ENCODE measurements around the gene PPP1R14D.
A peak's percentile ranks its signal among the peaks of the same experiment; 100 is the strongest.

The PPP1R14D gene

GRCh38 chr15:40792394-40792793, 36.1 kb downstream of the PPP1R14D start:
- ChIA-PET CTCF (interaction anchor here (0.9 to 2.0 kb wide), 3 partner anchors 10 to 203 kb away, joined by 3 to 6 read pairs (median 4); no protein-coding TSS in a partner anchor), POLR2A (no interaction called here)
- Histone ChIP-seq H3K9me3 (ENCODE audit: control insufficient read depth, insufficient read depth, low read depth, low read length) (no peaks in the 10 kb centered on the region), H3K36me3 (ENCODE audit: control insufficient read depth in 2 of 2, insufficient read depth in 1 of 2, low read length in 2 of 2) (peaks cover 0 to 2% of the 10 kb centered on the region in 2 experiments; a peak in 2 of 3 replicates), H3K4me1 (ENCODE audit: control insufficient read depth, insufficient read depth, low read length) (peaks cover 5% of the 10 kb centered on the region), H3K4me3 (ENCODE audit: low read depth, low read length) (no peak overlapping the region), H3K27ac (ENCODE audit: extremely low read depth, low read depth, low read length) (no peak overlapping the region)
- TF ChIP-seq ZNF830 (tag by site-specific recombination; IDR thresholded peaks at IDR 0.05; ENCODE audit: low read depth) (no peak), ZNF600 (tag by site-specific recombination; IDR thresholded peaks at IDR 0.05) (no peak), BCL6B (tag by site-specific recombination; IDR thresholded peaks at IDR 0.05) (no peak), HOXA7 (CRISPR knock-in tag; IDR thresholded peaks at IDR 0.05; ENCODE audit: borderline replicate concordance) (no peak), ZNF175 (tag by site-specific recombination; IDR thresholded peaks at IDR 0.05) (no peak), ZNF529 (tag by site-specific recombination; IDR thresholded peaks at IDR 0.05; ENCODE audit: insufficient replicate concordance) (no peak), ZNF335 (tag by site-specific recombination; conservative IDR thresholded peaks at IDR 0.05) (no peak), GLI2 (tag by site-specific recombination; IDR thresholded peaks at IDR 0.05; ENCODE audit: borderline replicate concordance, low read depth) (no peak), ZNF530 (tag by site-specific recombination; IDR thresholded peaks at IDR 0.05; ENCODE audit: low read depth) (no peak), IKZF3 (tag by site-specific recombination; IDR thresholded peaks at IDR 0.05) (no peak), MZF1 (tag by site-specific recombination; IDR thresholded peaks at IDR 0.05; ENCODE audit: borderline replicate concordance) (no peak), ZNF433 (tag by site-specific recombination; IDR thresholded peaks at IDR 0.05; ENCODE audit: low read depth) (no peak), ZNF341 (tag by site-specific recombination; IDR thresholded peaks at IDR 0.05; ENCODE audit: low read depth) (no peak), ZNF658 (tag by site-specific recombination; IDR thresholded peaks at IDR 0.05) (no peak), KLF10 (tag by site-specific recombination; IDR thresholded peaks at IDR 0.05) (no peak), ZNF768 (tag by site-specific recombination; IDR thresholded peaks at IDR 0.05) (no peak), ZNF473 (tag by site-specific recombination; IDR thresholded peaks at IDR 0.05) (no peak), ZNF26 (tag by site-specific recombination; IDR thresholded peaks at IDR 0.05) (no peak)
- TF ChIP-seq, protein P1, sequence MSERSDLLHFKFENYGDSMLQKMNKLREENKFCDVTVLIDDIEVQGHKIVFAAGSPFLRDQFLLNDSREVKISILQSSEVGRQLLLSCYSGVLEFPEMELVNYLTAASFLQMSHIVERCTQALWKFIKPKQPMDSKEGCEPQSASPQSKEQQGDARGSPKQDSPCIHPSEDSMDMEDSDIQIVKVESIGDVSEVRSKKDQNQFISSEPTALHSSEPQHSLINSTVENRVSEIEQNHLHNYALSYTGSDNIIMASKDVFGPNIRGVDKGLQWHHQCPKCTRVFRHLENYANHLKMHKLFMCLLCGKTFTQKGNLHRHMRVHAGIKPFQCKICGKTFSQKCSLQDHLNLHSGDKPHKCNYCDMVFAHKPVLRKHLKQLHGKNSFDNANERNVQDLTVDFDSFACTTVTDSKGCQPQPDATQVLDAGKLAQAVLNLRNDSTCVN (tag by site-specific recombination; optimal IDR thresholded peaks at IDR 0.05), result no peak

GRCh38 chr15:40790718-40791117, 37.8 kb downstream of the PPP1R14D start:
- Histone ChIP-seq H3K4me3 (ENCODE audit: low read depth, low read length) (no peak overlapping the region), H3K4me1 (ENCODE audit: control insufficient read depth, insufficient read depth, low read length) (peaks cover 8% of the 10 kb centered on the region), H3K36me3 (ENCODE audit: control insufficient read depth in 2 of 2, insufficient read depth in 1 of 2, low read length in 2 of 2) (peaks cover 0 to 2% of the 10 kb centered on the region in 2 experiments; a peak in 2 of 3 replicates), H3K27ac (ENCODE audit: extremely low read depth, low read depth, low read length) (no peak overlapping the region), H3K9me3 (ENCODE audit: control insufficient read depth, insufficient read depth, low read depth, low read length) (no peaks in the 10 kb centered on the region)
- no peak for TF ChIP-seq ZSCAN30 (tag by site-specific recombination; IDR thresholded peaks at IDR 0.05)
- TF ChIP-seq ZNF629 (tag by site-specific recombination; IDR thresholded peaks at IDR 0.05), result 0 out of 2 replicates have a peak, but pooled peaks have one; percentile 16
- POLR2A ChIA-PET, result no interaction called here
- CTCF ChIA-PET, result no interaction called here

Data from HEK293 (cell line).